Adrenal gland (tissue), 5 donors: Measurements from ENCODE around the gene DHX16.

ENCODE experiments used
- CTCF ChIP-seq, 6 experiments: fragments of 450-650 bp in 4 of 6; fragments of 200-600 bp in 2 of 6; sonication (generic) in 1 of 6; IDR thresholded peaks; 1 replicate in 5 of 6; 2 replicates in 1 of 6; pipeline versions ENCODE4 v1.5.1 to v1.8.0; 2016 to 2021; ENCODE audit warnings: antibody characterized with exemption in 6 of 6, mild to moderate bottlenecking in 2 of 6, moderate library complexity in 1 of 6
- POLR2A ChIP-seq, 2 donors: fragments of 450-650 bp; IDR thresholded peaks; one replicate each; pipeline ENCODE4 v1.6.1; 2017; ENCODE audit warnings: antibody characterized with exemption in 2 of 2, mild to moderate bottlenecking in 2 of 2, moderate library complexity in 1 of 2
- donor health status: DM: no; HTN: no; CAD: no.

GRCh38 chr6:30613251-30614043, 59.4 kb downstream of the DHX16 start:
- TF ChIP-seq CTCF (IDR thresholded peaks at IDR 0.05), result no peak
- no peak for TF ChIP-seq POLR2A (IDR thresholded peaks at IDR 0.05)
